Astrocyte (in vitro differentiated cells and primary cell): ENCODE measurements around the gene TAGLN.

ENCODE experiments used
- CTCF ChIP-seq: IDR thresholded peaks from 2 replicates; pipeline ENCODE4 v1.5.1; 2011; ENCODE audit warnings: low read depth, mild to moderate bottlenecking, inconsistent platforms, low read length, moderate library complexity; ENCODE audit not compliant: insufficient read depth
- EZH2 ChIP-seq: IDR thresholded peaks from 2 replicates; pipeline ENCODE4 v1.6.1; 2012; ENCODE audit warnings: mild to moderate bottlenecking, low read length, inconsistent platforms; ENCODE audit not compliant: insufficient read depth

GRCh38 chr11:117214404-117215110 lies 15.4 kb downstream of the TAGLN start:
- no peak for TF ChIP-seq CTCF
- no peak for TF ChIP-seq EZH2
